Measurements from ENCODE around the gene RNASE8.

DNA sequence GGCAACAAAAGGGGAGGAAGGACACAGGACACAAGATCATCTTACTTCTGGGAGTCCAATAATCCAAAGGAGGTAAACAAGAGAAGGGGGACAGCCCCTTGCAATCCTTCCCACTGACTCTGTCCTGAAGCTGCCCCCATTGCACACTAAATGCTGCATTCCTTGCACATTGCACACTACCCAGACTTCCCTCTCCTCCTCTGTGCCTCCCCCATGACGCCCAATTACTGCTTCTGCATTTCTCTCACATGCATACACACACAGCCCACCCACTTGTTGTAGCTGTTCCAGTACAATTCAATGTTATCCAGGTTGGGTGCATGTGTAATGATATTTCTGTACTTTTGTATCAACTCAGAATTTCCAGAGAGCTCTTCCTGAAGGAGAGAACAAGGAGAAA is 38.3 kb upstream of the RNASE8 start:
- TF ChIP-seq, protein P1, sequence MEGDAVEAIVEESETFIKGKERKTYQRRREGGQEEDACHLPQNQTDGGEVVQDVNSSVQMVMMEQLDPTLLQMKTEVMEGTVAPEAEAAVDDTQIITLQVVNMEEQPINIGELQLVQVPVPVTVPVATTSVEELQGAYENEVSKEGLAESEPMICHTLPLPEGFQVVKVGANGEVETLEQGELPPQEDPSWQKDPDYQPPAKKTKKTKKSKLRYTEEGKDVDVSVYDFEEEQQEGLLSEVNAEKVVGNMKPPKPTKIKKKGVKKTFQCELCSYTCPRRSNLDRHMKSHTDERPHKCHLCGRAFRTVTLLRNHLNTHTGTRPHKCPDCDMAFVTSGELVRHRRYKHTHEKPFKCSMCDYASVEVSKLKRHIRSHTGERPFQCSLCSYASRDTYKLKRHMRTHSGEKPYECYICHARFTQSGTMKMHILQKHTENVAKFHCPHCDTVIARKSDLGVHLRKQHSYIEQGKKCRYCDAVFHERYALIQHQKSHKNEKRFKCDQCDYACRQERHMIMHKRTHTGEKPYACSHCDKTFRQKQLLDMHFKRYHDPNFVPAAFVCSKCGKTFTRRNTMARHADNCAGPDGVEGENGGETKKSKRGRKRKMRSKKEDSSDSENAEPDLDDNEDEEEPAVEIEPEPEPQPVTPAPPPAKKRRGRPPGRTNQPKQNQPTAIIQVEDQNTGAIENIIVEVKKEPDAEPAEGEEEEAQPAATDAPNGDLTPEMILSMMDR (IDR thresholded peaks at IDR 0.05; ENCODE audit: low read depth, low read length) = no peak
- no peak for TF ChIP-seq EZH2phosphoT487 (IDR thresholded peaks at IDR 0.05; ENCODE audit: low read depth)

Measured in OCI-LY3 (cell line).